Measurements from ENCODE around the gene CDK4.
A peak's percentile ranks its signal among the peaks of the same experiment; 100 is the strongest.

Gene CDK4

DNA sequence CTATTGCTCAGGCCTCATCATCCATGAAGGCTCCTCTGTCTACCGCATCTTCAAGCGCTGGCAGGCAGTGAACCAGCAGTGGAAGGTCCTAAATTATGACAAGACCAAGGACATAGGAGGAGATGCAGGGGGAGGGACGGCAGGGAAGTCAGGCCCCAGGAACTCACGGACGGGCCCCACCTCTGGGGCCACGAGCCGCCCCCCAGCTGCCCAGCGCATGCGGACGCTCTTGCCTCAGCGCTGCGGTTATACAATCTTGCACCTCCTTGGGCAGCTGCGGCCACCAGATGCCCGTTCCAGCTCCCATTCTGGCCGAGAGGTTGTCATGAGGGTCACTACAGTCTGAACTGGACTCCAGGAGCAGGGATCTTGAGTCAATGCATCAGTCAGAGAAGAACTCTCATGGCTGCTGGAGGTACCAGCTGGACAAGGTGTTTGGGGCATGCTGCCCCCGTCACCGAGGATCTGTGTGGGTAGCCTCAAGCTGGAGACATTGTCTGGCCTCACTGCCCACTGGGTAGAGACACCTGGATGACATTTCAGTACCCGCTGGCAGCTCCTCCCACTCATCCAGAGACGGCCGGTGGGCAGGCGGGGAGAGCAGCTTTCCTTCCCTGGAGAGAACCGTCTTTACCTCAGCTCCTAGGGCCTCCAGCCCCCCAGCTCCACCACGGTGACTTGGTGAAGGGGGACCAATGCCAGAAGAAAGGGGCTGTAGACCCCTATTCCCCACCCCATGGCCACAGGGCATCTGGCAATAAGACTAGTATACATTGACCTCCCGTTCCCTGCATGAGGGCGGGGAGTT, 6.6 kb upstream of the CDK4 start:
- H3K4me1 ChIP-seq (ENCODE audit: control insufficient read depth in 1 of 2, insufficient read depth in 2 of 2, low read length in 2 of 2): peaks cover 2 to 8% of the 10 kb centered on the region in 2 experiments
- H2AK5ac ChIP-seq (ENCODE audit: low read length): no peak overlapping the region
- H3K9me3 ChIP-seq (ENCODE audit: insufficient read depth, low read depth, low read length): peaks cover 5% of the 10 kb centered on the region
- no peak overlapping the region for H4K8ac ChIP-seq (ENCODE audit: low read depth, low read length)
- H3K79me1 ChIP-seq (ENCODE audit: low read length): no peaks in the 10 kb centered on the region
- H2AFZ ChIP-seq (ENCODE audit: insufficient read depth, low read length, poor library complexity): no peak overlapping the region
- no CpG with 5 or more reads among the region's 25 CpGs for WGBS (ENCODE audit: extremely low coverage, insufficient coverage, insufficient read length)
- H3K36me3 ChIP-seq (ENCODE audit: control insufficient read depth in 1 of 2, insufficient read depth in 2 of 2, low read length in 2 of 2): no peaks in the 10 kb centered on the region
- H3K4ac ChIP-seq (ENCODE audit: low read depth, low read length): no peak overlapping the region
- no peak overlapping the region for H3K14ac ChIP-seq (ENCODE audit: low read length)
- no peak overlapping the region for H4K12ac ChIP-seq (ENCODE audit: low read depth, low read length)
- H2BK5ac ChIP-seq (ENCODE audit: low read depth, low read length, poor library complexity): no peak overlapping the region
- no peaks in the 10 kb centered on the region for H3K79me2 ChIP-seq (ENCODE audit: control insufficient read depth, insufficient read depth, low read length, poor library complexity)
- H3K18ac ChIP-seq (ENCODE audit: low read length): no peak overlapping the region
- no peak overlapping the region for H3K9ac ChIP-seq (ENCODE audit: low read length)
- no peak overlapping the region for H2BK12ac ChIP-seq (ENCODE audit: low read length)
- H4K91ac ChIP-seq (ENCODE audit: low read depth, low read length): no peak overlapping the region
- DNase-seq: no peak
- no peak overlapping the region for H3K23ac ChIP-seq (ENCODE audit: low read length)
- no peak overlapping the region for H3K4me3 ChIP-seq (ENCODE audit: low read depth, low read length)
- no peak overlapping the region for H2BK120ac ChIP-seq (ENCODE audit: insufficient read depth, low read length, poor library complexity)
- H3K27ac ChIP-seq (ENCODE audit: low read depth, low read length): no peak overlapping the region
- peaks cover 30% of the 10 kb centered on the region for H3K27me3 ChIP-seq (ENCODE audit: insufficient read depth, low read length)
- H3K4me2 ChIP-seq (ENCODE audit: low read length): no peak overlapping the region

DNA sequence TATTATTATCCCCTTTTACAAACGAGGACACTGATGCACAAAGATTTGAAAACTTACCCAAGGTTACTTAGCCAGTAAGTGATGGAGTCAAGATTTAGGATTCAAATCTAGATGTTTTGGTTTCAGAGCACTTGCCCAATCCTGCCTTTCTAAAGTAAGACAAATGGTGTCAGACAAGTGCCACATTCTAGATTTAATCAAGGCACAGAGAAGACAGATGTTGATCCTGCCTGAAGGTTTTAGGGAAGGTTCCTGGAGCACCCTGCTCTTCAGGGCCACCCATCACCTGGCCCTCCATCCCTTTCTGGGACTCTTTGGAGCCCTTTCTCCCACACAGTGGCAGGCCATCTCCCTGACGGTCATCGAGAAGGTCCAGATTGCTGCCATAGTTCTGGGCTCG, 5.7 kb upstream of the CDK4 start:
- Histone ChIP-seq H3K14ac (ENCODE audit: low read length) (no peak overlapping the region), H4K91ac (ENCODE audit: low read depth, low read length) (no peak overlapping the region), H2AFZ (ENCODE audit: insufficient read depth, low read length, poor library complexity) (no peak overlapping the region), H3K18ac (ENCODE audit: low read length) (no peak overlapping the region), H3K23ac (ENCODE audit: low read length) (no peak overlapping the region), H3K36me3 (ENCODE audit: control insufficient read depth in 1 of 2, insufficient read depth in 2 of 2, low read length in 2 of 2) (no peaks in the 10 kb centered on the region), H3K27me3 (ENCODE audit: insufficient read depth, low read length) (peaks cover 22% of the 10 kb centered on the region), H3K9ac (ENCODE audit: low read length) (no peak overlapping the region), H3K27ac (ENCODE audit: low read depth, low read length) (no peak overlapping the region), H3K9me3 (ENCODE audit: insufficient read depth, low read depth, low read length) (peaks cover 5% of the 10 kb centered on the region), H2BK5ac (ENCODE audit: low read depth, low read length, poor library complexity) (no peak overlapping the region), H4K12ac (ENCODE audit: low read depth, low read length) (no peak overlapping the region), H3K4ac (ENCODE audit: low read depth, low read length) (no peak overlapping the region), H3K4me3 (ENCODE audit: low read depth, low read length) (no peak overlapping the region), H3K79me2 (ENCODE audit: control insufficient read depth, insufficient read depth, low read length, poor library complexity) (no peaks in the 10 kb centered on the region), H3K4me2 (ENCODE audit: low read length) (no peak overlapping the region), H3K4me1 (ENCODE audit: control insufficient read depth in 1 of 2, insufficient read depth in 2 of 2, low read length in 2 of 2) (peaks cover 2 to 10% of the 10 kb centered on the region in 2 experiments), H2BK120ac (ENCODE audit: insufficient read depth, low read length, poor library complexity) (no peak overlapping the region), H3K79me1 (ENCODE audit: low read length) (no peaks in the 10 kb centered on the region), H2BK12ac (ENCODE audit: low read length) (no peak overlapping the region), H4K8ac (ENCODE audit: low read depth, low read length) (no peak overlapping the region), H2AK5ac (ENCODE audit: low read length) (no peak overlapping the region)
- WGBS (ENCODE audit: extremely low coverage, insufficient coverage, insufficient read length): no CpG with 5 or more reads among the region's 4 CpGs
- DNase-seq: no peak

DNA sequence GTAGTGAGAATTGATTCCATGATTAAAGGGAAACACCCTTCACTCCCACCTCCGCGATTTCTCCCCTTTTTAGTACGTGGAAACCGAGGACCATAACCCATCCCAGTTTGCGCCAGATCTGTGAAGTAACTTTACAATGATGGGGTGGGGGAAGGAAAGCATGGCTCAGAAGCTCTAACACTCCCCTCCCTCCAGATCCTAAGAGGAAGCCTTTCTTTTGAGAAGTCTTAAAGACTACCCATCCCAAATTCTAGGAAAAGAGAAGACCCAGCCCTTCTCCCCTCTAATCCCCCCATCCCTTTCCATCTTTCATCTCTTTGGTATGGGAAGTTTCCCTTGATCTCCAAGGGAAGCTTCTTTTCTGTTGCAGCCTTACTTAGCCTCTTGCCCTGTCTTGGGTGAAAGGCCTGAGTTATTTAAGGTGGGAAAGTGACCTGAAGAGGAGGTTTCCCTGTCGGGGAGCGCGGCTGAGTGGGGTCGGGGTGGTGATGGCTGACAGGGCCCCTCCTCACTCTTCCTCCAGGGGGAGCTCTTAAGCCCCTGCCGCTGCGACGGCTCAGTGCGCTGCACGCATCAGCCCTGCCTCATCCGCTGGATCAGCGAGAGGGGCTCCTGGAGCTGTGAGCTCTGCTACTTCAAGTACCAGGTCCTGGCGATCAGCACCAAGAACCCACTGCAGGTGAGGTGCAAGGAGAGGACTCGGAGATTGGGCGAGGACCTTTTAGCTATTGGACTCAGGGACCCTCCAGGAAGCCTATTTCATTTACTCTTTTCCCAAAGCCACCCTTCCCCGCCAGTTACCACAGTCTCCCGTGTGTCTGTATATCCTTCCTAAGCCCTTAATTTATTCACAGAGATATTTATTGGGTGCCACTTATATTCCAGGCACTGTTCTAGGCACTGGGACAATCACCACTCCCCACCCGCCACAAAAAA, 4.6 kb upstream of the CDK4 start:
- Histone ChIP-seq H3K79me1 (ENCODE audit: low read length) (peaks cover 3% of the 10 kb centered on the region), H4K12ac (ENCODE audit: low read depth, low read length) (no peak overlapping the region), H3K79me2 (ENCODE audit: control insufficient read depth, insufficient read depth, low read length, poor library complexity) (peaks cover 4% of the 10 kb centered on the region), H3K4me2 (ENCODE audit: low read length) (peak overlapping the region; percentile 86), H2AK5ac (ENCODE audit: low read length) (no peak overlapping the region), H4K8ac (ENCODE audit: low read depth, low read length) (no peak overlapping the region), H2BK120ac (ENCODE audit: insufficient read depth, low read length, poor library complexity) (no peak overlapping the region), H2AFZ (ENCODE audit: insufficient read depth, low read length, poor library complexity) (no peak overlapping the region), H2BK12ac (ENCODE audit: low read length) (no peak overlapping the region), H3K27ac (ENCODE audit: low read depth, low read length) (no peak overlapping the region), H4K91ac (ENCODE audit: low read depth, low read length) (no peak overlapping the region), H3K27me3 (ENCODE audit: insufficient read depth, low read length) (peaks cover 22% of the 10 kb centered on the region), H3K14ac (ENCODE audit: low read length) (no peak overlapping the region), H3K4me3 (ENCODE audit: low read depth, low read length) (no peak overlapping the region), H3K4me1 (ENCODE audit: control insufficient read depth in 1 of 2, insufficient read depth in 2 of 2, low read length in 2 of 2) (peaks cover 2 to 10% of the 10 kb centered on the region in 2 experiments), H3K9ac (ENCODE audit: low read length) (no peak overlapping the region), H3K36me3 (ENCODE audit: control insufficient read depth in 1 of 2, insufficient read depth in 2 of 2, low read length in 2 of 2) (no peaks in the 10 kb centered on the region), H3K23ac (ENCODE audit: low read length) (no peak overlapping the region), H3K4ac (ENCODE audit: low read depth, low read length) (no peak overlapping the region), H3K9me3 (ENCODE audit: insufficient read depth, low read depth, low read length) (peaks cover 5% of the 10 kb centered on the region), H2BK5ac (ENCODE audit: low read depth, low read length, poor library complexity) (no peak overlapping the region), H3K18ac (ENCODE audit: low read length) (no peak overlapping the region)
- peak in 1 of 2 donors; percentile 71 for DNase-seq
- WGBS (ENCODE audit: extremely low coverage, insufficient coverage, insufficient read length): no CpG with 5 or more reads among the region's 22 CpGs

DNA sequence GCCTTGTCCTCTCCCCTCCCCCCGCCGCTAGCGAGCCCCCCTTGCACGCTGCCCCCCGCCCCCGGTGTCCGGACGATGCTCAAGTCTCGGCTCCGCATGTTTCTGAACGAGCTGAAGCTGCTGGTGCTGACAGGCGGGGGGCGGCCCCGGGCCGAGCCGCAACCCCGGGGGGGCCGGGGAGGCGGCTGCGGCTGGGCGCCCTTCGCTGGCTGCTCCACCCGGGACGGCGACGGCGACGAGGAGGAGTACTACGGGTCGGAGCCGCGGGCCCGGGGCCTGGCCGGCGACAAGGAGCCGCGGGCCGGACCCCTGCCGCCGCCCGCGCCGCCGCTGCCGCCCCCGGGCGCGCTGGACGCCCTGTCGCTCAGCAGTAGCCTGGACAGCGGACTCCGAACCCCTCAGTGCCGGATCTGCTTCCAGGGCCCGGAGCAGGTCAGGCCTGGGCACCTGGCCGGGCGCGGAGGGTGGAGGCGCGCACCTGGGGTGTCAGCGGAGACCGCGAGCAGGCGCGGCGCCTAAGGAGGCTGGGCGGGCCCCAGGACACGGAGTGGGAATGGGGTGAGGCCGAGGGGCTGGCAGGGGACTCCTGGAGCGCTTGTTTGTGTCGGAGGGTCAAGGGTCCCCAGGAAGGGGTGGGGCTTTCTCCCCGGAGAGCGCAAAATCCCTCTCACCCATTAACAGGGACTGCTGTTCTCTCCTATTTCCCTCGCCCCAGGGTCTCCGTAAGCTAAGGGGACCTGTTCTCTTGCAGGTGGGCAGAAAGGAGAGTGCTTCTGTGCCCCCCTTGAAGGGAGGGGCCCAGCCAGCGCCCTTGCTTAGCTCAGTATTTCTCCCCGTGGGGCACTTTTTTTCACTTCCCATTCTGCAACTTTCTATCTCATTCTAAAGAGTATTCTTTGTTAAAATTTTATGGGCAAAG, 3.6 kb upstream of the CDK4 start:
- Histone ChIP-seq H3K23ac (ENCODE audit: low read length) (no peak overlapping the region), H3K79me1 (ENCODE audit: low read length) (peaks cover 3% of the 10 kb centered on the region), H2BK120ac (ENCODE audit: insufficient read depth, low read length, poor library complexity) (no peak overlapping the region), H3K36me3 (ENCODE audit: control insufficient read depth in 1 of 2, insufficient read depth in 2 of 2, low read length in 2 of 2) (peaks cover 1 to 5% of the 10 kb centered on the region in 2 experiments), H3K4me3 (ENCODE audit: low read depth, low read length) (peak overlapping the region; percentile 66), H3K27ac (ENCODE audit: low read depth, low read length) (no peak overlapping the region), H2BK5ac (ENCODE audit: low read depth, low read length, poor library complexity) (no peak overlapping the region), H2AK5ac (ENCODE audit: low read length) (no peak overlapping the region), H3K4me2 (ENCODE audit: low read length) (peak overlapping the region; percentile 86), H3K9ac (ENCODE audit: low read length) (no peak overlapping the region), H3K4ac (ENCODE audit: low read depth, low read length) (no peak overlapping the region), H3K27me3 (ENCODE audit: insufficient read depth, low read length) (peaks cover 22% of the 10 kb centered on the region), H4K91ac (ENCODE audit: low read depth, low read length) (no peak overlapping the region), H3K79me2 (ENCODE audit: control insufficient read depth, insufficient read depth, low read length, poor library complexity) (peaks cover 9% of the 10 kb centered on the region), H2BK12ac (ENCODE audit: low read length) (no peak overlapping the region), H3K14ac (ENCODE audit: low read length) (no peak overlapping the region), H3K18ac (ENCODE audit: low read length) (no peak overlapping the region), H3K4me1 (ENCODE audit: control insufficient read depth in 1 of 2, insufficient read depth in 2 of 2, low read length in 2 of 2) (peaks cover 7 to 18% of the 10 kb centered on the region in 2 experiments), H3K9me3 (ENCODE audit: insufficient read depth, low read depth, low read length) (peaks cover 5% of the 10 kb centered on the region), H4K8ac (ENCODE audit: low read depth, low read length) (no peak overlapping the region), H4K12ac (ENCODE audit: low read depth, low read length) (no peak overlapping the region), H2AFZ (ENCODE audit: insufficient read depth, low read length, poor library complexity) (peak overlapping the region; percentile 66)
- WGBS (ENCODE audit: extremely low coverage, insufficient coverage, insufficient read length): no CpG with 5 or more reads among the region's 76 CpGs
- peak in 1 of 2 donors; percentile 26 for DNase-seq
